RWPE2 (cell line): Measurements from ENCODE around the gene GGT5.
A peak's percentile ranks its signal among the peaks of the same experiment; 100 is the strongest.

Experiments
- ATAC-seq: fragments of 200-7000 bp; cut with Tn5 transposase; 3 replicates; pipeline ENCODE4 v1.9.1; 2021; ENCODE audit warnings: low read depth
- DNase-seq: peaks from one replicate; pipeline ENCODE4 v3.0.0-alpha.2; 2020; ENCODE audit warnings: low spot score
- H3K27ac ChIP-seq: fragments of 450-650 bp; 2 replicates; pipeline ENCODE4 v1.5.1; 2017; ENCODE audit warnings: mild to moderate bottlenecking; ENCODE audit not compliant: poor library complexity, severe bottlenecking
- H3K27me3 ChIP-seq: fragments of 250-450 bp; sonication (Bioruptor Pico); 2 replicates; pipeline ENCODE4 v1.5.1; 2021; ENCODE audit warnings: mild to moderate bottlenecking, moderate library complexity; ENCODE audit not compliant: insufficient read depth, poor library complexity, severe bottlenecking
- H3K36me3 ChIP-seq: fragments of 250-450 bp; sonication (Bioruptor Pico); 2 replicates; pipeline ENCODE4 v1.5.1; 2020; ENCODE audit warnings: low read depth, mild to moderate bottlenecking, moderate library complexity
- H3K4me1 ChIP-seq: fragments of 250-450 bp; sonication (Bioruptor Pico); 2 replicates; pipeline ENCODE4 v1.5.1; 2021; ENCODE audit warnings: mild to moderate bottlenecking, moderate library complexity; ENCODE audit not compliant: insufficient read depth, poor library complexity, severe bottlenecking
- H3K4me3 ChIP-seq: fragments of 250-450 bp; sonication (Bioruptor Pico); 2 replicates; pipeline ENCODE4 v1.5.1; 2021; ENCODE audit warnings: mild to moderate bottlenecking, moderate library complexity; ENCODE audit not compliant: severe bottlenecking
- H3K9me3 ChIP-seq: fragments of 250-450 bp; sonication (Bioruptor Pico); 2 replicates; pipeline ENCODE4 v1.5.1; 2021; ENCODE audit warnings: mild to moderate bottlenecking, moderate library complexity; ENCODE audit not compliant: severe bottlenecking
- TF ChIP-seq, protein P1 (sequence below): fragments of 450-650 bp; IDR thresholded peaks from one replicate; pipeline ENCODE4 v1.5.1; 2017; ENCODE audit warnings: mild to moderate bottlenecking, moderate library complexity; ENCODE audit not compliant: poor library complexity, severe bottlenecking

The GGT5 gene

GRCh38 chr22:24180316-24181087 lies 64.4 kb downstream of the GGT5 start:
- Histone ChIP-seq H3K4me3 (no peak overlapping the region), H3K9me3 (no peaks in the 10 kb centered on the region), H3K4me1 (no peaks in the 10 kb centered on the region), H3K27me3 (no peaks in the 10 kb centered on the region), H3K27ac (no peak overlapping the region), H3K36me3 (no peaks in the 10 kb centered on the region)
- TF ChIP-seq, protein P1, sequence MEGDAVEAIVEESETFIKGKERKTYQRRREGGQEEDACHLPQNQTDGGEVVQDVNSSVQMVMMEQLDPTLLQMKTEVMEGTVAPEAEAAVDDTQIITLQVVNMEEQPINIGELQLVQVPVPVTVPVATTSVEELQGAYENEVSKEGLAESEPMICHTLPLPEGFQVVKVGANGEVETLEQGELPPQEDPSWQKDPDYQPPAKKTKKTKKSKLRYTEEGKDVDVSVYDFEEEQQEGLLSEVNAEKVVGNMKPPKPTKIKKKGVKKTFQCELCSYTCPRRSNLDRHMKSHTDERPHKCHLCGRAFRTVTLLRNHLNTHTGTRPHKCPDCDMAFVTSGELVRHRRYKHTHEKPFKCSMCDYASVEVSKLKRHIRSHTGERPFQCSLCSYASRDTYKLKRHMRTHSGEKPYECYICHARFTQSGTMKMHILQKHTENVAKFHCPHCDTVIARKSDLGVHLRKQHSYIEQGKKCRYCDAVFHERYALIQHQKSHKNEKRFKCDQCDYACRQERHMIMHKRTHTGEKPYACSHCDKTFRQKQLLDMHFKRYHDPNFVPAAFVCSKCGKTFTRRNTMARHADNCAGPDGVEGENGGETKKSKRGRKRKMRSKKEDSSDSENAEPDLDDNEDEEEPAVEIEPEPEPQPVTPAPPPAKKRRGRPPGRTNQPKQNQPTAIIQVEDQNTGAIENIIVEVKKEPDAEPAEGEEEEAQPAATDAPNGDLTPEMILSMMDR = no peak
- no peak for DNase-seq
- no peak for ATAC-seq

- TF ChIP-seq, protein P1 = no peak
- H3K4me1 ChIP-seq = no peaks in the 10 kb centered on the region
- H3K36me3 ChIP-seq = peaks cover 4% of the 10 kb centered on the region; the same call in 1 of the 2 replicates
- ATAC-seq = no peak
- H3K27ac ChIP-seq = no peak overlapping the region
- no peak for DNase-seq
- no peaks in the 10 kb centered on the region for H3K27me3 ChIP-seq
- no peak overlapping the region for H3K4me3 ChIP-seq
- no peaks in the 10 kb centered on the region for H3K9me3 ChIP-seq
Observed at GRCh38 chr22:24179478-24180210, 65.2 kb downstream of the GGT5 start.

- Histone ChIP-seq H3K9me3 (no peaks in the 10 kb centered on the region), H3K27ac (no peak overlapping the region), H3K27me3 (no peaks in the 10 kb centered on the region), H3K4me1 (no peaks in the 10 kb centered on the region), H3K4me3 (no peak overlapping the region), H3K36me3 (peaks cover 5% of the 10 kb centered on the region; the same call in 1 of the 2 replicates)
- TF ChIP-seq, protein P1 = peak; percentile 37
- DNase-seq = no peak
- ATAC-seq = no peak
Observed at GRCh38 chr22:24178502-24179440, 66.1 kb downstream of the GGT5 start.

DNA sequence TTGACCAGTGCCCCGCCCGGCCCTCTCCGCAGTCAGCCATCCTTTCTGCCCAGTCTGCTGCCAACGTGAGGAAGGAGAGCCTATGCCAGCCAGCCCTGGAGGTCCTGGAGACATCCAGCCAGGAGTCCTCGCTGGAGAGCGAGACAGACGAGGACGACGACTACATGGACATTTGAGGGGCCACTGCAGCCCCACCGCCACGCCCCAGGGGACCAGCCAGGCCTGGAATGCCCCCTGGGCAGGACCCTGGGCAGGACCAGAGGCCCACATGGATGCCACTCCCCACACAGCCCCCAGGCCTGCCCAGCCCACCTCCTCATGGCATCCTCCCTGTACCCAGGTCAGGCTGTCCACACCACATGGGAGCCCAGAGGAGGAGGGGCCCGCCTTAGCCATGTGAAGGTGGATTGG lies 66.9 kb downstream of the GGT5 start:
- H3K36me3 ChIP-seq = peaks cover 8% of the 10 kb centered on the region; the same call in 1 of the 2 replicates
- no peak overlapping the region for H3K27ac ChIP-seq
- H3K9me3 ChIP-seq = no peaks in the 10 kb centered on the region
- no peak for DNase-seq
- no peaks in the 10 kb centered on the region for H3K4me1 ChIP-seq
- no peaks in the 10 kb centered on the region for H3K27me3 ChIP-seq
- no peak overlapping the region for H3K4me3 ChIP-seq
- ATAC-seq = no peak
- TF ChIP-seq, protein P1 = no peak
